HG02938 (cell line): ENCODE results near the gene TRABD2A.

Experiments used
- ATAC-seq: cut with Tn5 transposase; IDR thresholded peaks from one replicate; pipeline ENCODE4 v1.9.1; 2021; ENCODE audit warnings: mild to moderate bottlenecking, moderate library complexity; ENCODE audit not compliant: unreplicated experiment

TRABD2A gene

DNA sequence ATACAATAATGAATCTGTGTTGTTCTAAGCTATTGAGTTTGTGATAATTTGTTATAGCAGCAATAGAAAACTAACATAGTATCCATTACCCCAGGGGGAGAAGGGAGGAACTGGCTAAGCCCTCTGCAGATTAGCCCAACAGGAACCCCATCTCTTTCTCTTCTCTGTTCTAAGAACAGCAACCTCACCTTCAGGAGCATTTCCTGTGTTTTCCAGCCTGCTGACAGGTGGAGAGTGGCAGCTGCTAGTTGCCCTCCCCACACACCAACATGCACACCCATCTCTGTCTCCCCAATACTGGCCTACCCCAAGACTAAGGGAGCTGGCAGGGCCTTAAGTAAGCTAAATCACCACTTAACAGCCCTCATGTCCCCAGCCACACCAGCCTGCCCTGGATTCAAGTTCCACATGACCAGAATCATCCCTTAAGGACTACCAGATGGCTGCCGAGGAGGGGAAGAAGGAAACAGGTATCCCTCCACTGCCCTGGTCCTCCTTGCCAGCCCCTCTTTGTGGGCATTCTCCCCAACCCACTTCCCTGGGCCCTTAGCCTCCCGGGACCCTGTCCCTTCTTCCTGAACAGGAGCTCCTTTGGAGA, 52.8 kb downstream of the TRABD2A start:
- no peak for ATAC-seq

DNA sequence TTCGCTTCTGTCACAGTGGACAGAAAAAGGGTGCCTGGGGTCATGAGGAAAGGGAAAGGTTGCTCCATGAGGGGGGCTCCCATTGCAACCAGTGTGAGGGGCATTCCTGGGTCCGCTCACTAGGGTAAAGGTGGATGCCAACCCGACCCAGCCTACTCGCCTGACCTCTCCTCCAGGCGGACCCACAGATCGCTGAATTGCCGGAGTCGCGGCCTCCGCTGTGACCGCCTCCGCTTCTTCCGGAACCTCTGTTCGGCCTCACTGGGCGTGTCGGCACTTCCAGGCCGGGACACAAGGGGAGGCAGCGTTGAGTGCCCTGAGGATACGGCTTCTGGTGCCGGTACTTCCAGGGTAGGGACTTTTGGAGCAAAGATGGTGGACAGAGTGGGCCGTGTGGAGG, 57.1 kb downstream of the TRABD2A start:
- ATAC-seq, result no peak

DNA sequence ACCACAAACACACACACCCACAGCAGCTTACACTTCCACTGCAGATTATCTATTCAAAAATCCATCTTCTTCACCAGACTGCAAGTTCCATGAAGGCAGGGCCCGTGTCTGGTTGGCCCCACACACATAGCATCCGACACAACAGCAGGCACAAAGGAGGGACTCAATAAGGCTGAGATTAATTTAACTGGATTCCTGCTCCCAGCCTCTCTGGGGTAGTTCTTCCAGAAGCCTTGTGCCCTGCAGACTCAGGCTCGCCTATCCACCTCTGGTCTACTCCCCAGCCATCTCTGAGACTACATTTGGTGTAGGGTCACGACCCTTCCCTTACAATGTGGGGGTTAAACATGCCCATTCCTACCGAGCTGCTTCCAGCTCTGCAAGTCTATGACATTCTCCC, 57.7 kb downstream of the TRABD2A start:
- no peak for ATAC-seq

DNA sequence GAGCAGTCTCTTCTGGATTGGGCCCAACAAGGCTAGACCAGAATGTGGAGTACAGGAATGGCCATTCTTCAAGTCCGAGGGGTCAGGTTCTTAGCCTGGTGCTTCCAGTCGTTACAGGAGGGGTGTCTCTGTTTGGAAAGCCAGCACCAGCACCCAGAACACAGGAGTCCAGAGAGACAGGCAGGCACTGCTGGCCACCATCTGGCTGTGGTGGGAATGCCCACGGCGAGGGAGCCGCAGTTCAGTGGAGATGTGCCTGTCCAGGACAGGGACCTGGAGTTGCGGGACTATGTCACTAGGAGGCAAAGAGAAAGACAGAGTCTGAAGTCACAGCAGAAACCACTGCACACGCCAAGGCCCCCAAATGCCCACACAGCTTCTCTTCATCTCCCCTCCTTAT, 59.1 kb downstream of the TRABD2A start:
- no peak for ATAC-seq

DNA sequence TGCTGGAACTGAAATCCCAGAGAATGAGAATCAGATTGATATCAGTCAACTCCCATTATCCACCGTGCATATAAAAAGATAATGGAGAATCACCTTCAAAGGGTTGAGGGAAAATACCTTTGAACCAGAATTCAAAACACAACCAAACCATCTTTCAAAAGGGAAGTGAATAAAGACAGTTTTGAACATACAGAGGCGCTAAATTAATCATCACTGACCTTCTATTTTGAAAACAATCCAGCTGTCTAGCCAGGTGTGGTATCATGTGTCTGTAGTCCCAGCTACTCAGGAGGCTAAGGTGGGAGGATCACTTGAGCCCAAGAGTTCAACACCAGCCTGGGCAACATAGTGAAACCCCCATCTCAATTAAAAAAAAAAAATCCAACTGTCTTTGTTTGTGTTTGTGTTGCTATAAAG, 63.6 kb downstream of the TRABD2A start:
- ATAC-seq, result peak; percentile 94

DNA sequence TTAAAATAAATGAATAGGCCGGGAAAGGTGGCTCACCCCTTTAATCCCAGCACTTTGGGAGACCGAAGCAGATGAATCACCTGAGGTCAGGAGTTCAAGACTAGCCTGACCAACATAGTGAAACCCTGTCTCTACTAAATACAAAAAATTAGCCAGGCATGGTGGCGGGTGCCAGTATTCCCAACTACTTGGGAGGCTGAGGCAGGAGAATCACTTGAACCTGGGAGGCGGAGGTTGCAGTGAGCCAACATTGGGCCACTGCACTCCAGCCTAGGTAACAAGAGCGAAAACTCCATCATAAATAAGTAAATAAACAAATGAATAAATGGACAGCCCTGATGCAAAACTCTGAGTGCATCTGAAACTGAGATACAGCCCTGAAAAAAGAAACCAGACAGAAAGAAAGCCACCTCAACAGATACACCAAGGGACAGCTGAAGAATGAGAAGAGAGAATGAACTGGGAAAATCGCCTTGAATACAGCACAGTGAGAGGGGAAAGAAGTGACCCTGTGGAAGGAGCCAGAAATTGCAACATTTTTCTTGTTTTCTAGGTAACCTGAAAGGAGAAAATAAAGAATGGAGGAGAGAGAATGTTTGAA, 64.4 kb downstream of the TRABD2A start:
- peak; percentile 72 for ATAC-seq

DNA sequence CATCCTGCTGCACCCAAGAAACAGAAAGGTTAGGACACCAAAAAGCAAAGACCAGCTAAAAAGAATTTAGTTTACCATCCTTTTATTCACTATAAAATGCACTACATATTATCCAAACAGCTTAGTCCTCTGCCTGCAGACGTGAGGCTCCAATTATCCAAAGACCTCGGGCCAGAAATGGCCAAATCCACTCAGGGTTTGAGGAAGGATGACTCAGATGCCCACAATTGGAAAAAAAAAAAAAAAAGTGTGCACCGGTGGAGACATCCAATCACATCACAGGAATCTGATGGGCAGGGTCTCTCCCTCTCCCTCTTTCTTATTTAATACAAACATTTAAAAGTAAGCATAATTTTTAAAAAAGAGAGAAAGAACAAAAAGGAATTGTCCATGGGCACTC, 65.7 kb downstream of the TRABD2A start:
- no peak for ATAC-seq

DNA sequence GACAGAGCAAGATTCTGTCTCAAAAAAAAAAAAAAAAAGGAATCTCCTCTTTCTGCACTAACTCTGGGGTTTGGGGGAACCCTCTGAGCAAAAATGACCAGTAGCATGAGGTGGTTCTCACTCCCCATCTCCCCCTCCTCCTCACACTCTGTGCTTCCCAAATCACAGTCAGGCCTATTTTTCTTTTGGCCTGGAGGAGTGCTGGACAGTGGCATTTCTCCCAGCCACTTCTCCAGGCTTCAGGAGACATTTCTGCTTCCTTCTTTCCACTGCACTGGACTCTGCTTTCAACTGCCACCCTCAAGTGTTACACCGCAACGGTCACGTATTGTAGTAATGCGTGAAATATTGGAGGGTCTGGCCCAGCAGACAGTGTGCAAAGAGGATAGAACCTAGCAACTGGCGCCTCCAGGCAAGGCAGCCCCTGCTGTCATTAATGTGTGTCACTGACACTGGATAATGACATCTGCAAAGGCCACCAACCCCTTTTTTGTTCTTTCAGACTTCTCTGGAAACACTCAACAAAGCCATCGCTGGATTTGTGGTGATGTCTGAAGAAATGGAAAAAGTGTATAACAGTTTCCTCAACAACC, 68.9 kb downstream of the TRABD2A start:
- ATAC-seq, result no peak

DNA sequence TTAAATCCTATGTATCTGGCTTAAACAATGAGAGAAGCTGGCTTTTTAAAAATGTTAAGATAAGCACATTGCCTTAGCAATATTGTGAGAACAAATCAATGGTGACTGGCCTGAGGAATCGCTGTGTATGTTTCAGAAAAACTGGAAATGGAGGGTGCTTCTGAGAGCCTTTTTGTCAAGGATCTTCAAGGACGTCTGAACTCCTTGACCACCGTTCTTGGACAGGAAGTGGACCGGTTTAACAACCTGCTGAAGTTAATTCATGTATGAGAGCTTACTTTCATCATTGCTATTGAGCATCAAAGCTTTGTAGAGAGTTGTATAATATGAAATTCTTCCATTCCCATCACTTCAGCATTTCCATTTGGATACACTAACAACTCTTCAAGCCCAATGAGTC, 72.6 kb downstream of the TRABD2A start:
- no peak for ATAC-seq

DNA sequence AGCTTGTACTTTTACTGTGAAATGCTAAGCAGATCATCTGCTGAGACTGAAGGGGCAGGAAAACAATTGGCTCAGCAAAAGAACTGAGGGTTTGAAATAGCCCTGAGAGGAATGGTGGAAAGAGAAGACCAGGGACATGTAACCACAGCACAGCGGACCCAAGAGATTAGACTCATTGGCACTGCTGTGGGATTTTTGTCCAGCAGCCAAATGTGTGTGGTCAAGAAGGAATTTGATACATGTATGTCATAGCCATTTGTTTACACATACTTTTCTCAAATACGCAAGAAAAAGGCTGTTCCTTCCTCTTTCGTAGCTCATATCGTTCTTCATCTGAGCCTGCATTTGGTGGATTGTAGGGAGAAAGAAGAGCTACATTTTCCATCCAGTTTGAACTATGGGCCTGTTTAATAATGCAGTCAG, 73.8 kb downstream of the TRABD2A start:
- no peak for ATAC-seq

DNA sequence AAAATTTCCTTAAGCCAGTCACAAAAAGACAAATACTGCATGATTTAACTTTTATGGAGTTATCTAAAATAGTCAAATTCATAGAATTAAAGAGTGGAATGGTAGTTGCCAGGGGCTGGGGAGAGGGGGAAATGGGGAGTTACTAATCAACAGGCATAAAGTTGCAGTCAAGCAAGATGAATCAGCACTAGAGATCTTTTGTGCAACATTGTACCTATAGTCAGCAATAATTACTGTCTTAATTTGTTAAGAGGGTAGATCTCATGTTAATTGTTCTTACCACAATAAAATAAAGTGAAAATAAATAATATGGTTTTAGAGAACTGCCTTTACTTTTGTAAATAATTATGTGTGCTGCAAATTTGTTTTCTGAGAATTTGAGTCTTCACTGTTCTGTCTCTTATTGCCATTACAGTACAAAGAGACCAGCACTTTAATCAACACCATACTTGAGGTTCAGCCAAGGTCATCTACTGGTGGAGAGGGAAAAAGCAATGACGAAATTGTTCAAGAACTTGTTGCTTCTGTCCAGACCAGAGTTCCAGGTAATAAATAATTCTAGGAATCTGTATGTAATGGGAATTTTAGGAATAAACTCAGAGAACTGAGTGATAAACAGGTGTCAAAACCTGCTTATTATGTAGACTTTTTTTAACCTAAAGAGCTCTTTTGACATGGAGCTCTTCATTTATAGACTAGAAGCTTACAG, 75.5 kb downstream of the TRABD2A start:
- ATAC-seq, result no peak

DNA sequence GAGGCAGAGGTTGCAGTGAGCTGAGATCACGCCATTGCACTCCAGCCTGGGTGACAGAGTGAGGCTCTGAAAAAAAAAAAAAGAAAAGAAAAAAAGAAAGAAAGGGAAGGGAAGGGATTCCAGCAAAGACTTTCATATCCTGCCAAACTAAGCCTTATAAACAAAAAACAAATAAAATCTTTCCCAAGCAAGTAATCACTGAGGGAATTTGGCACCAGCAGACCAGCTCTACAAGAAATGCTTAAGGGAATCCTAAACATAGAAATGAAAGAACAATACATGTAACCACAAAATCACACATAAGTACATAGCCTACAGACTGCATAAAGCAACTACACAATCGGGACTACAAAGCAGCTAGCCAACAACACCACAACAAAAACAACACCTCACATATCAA, 79.1 kb downstream of the TRABD2A start:
- no peak for ATAC-seq

DNA sequence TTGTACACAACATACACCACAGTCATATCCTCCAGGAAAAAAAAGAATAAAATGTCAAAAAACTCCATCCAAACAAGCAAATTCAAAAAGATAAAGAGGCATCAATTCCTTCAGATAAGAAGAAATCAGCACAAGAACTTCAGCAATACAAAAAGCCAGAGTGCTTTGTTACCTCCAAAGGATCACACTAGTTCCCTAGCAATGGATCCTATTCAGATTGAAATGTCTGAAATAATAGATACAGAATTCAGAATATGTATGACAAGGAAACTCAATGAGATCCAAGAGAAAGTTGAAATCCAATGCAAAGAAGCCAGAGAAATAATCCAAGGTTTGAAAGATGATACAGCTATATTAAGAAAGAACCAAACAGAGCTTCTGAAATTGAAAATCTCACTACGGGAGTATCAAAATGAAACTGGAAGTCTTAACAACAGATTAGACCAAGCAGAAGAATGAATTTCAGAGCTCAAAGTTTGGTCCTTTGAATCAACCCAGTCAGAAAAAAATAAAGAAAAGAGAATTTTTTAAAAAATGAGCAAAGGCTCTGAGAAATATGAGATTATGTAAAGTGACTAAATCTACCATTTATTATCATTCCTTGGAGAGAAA, 80.6 kb downstream of the TRABD2A start:
- ATAC-seq, result peak; percentile 76

DNA sequence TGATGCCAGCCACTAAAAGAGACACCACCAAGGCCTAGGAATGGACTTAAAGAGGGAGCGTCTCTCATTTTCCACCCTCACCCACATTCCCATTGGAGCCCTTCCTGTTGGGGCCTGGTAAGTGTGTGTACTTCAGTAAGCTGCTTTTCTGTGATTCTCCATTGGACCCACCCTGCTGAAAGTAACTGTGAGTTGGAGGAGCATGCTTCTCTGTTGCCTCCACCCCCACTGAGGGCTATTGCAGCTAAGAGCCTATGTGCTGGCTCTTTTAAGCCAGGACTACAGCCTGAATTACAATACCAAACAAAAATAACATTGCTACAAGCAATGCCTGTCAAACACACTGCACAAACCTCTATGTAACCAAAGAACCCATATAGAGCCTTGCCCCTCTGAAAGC, 81.1 kb downstream of the TRABD2A start:
- ATAC-seq, result no peak

DNA sequence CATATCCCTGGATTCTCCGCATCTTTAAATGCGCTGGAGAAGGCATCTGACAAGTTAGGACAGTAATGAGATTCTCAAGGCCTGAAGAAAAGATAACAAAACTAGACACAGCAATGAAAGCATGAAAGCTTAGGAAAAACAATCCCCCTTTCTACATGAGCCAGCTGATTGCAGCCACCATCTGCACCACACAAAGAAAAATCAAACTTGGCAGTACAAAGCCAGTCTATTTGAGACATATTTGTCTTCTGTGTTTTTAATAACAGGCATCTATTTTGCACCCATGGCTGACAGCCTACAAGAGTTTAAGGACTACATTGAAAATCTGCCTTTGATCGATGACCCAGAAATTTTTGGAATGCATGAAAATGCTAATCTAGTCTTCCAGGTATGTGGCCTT, 83.6 kb downstream of the TRABD2A start:
- no peak for ATAC-seq

DNA sequence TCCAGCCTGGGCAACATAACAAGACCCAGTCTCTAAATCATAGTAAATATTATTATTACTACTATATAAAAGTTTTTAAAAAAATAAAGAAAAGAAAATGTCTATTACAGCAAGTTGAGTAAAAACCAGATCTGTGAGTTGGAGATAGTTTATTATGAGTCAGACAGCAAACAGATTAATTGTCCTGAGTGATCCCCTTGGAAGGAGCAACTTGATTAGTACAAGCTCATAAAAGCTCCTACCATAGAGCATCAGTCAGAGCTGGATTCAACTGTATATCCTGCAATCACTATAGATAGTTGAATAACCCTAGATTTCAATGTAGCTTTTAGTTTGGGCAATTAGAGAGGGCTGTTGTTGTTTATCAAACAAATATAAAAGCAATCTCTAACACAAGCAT, 84.1 kb downstream of the TRABD2A start:
- ATAC-seq, result no peak

DNA sequence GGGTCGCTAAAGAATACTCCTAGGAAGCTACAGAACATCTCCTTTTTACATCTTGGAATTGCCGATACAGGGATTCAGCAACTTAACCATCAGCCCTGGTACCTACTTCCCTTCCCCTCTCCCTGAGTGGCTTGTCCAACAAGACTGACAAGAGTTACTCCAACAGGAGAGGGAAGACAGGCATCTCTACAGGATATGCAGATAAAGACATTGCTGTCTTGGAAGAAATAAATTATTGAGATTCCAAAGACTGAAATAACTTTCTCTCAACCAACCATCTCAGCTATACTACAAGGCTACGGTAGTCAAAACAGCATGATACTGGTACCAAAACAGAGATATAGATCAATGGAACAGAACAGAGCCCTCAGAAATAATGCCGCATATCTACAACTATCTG, 87.2 kb downstream of the TRABD2A start:
- no peak for ATAC-seq

DNA sequence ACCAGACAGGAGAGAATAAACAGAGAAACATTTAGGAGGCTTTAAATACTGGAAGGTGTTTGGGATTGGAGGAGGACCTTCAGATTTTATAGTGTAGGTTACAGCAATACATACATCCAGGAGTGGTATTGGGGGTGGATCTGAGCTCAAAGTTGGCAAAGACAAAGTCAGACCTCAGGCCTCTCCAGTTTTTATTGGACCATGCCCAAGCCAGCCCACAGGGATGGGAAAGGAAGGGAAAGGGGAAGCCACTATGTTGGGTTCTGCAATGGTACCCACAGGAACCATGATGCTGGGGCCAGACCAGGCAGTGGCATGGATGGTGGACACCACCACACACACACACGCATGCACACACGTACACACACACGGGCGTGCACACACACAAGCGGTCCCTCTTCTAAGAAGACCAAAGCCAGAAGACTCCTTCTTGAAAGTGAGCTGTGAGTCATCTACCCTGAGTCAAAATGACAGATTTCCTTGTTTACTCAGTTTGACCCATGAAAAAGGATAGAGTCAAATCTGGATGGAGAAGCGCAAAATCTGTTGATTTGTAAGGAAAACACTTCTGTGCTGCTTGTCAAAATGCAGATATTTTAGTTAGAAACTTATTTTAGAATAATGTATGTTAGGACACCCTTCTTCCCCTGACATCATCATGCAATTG, 87.9 kb downstream of the TRABD2A start:
- no peak for ATAC-seq

DNA sequence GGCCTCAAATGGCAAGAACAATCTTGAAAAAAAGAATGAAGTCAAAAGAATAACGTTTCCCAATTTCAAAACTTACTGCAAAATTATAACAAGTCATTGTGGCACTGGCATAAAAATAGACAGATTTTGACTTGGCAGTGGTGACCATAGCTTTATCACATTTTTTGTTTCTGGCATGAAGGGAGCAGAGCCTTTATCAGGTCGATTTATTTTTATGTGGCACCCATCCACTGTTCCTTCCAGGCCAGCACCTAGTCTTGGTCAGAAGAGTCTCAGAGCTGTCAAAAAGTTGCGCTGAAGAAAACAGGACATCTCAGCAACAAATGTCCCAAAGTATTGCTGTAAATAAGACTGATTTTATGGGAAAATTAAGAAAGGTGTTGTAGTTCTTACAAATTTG, 92.4 kb downstream of the TRABD2A start:
- ATAC-seq, result no peak

DNA sequence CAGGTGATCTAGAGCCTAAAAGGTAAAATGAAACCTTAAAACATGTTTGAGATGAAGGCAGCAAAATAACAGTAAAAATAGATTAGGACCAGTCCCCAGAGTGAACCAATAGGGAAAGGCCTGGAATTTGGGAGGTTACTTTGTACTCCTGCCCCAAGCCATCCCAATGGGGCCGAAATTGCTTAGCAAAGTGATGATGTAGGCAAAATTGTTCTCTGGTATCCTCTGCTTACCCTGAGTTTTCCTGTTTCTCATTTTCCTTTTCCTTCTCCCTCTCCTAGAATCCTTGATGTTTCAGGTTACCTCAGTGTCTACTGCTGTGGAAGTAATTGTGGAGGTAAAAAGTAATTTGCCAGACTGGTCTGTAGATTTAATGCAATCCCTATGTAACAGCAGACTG, 92.9 kb downstream of the TRABD2A start:
- no peak for ATAC-seq

DNA sequence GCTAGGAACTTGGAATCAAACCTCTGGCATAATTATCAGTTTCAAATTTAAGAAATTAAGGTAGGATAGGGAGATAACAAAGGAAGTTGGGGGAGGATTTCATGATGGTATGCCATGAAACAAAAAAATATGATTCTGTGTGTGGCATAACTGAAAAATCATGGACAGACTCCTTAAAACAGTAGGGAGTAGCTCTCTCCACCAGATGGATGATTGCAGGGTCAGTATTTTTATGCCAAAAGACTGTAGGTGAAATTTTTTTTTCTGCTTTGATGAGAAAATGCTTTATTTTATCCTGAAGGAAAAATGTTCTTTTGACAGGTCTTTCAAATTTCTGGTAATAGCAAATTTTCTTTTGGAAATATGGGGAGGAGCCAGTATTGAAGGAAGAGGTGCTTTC, 94.3 kb downstream of the TRABD2A start:
- no peak for ATAC-seq
